Measurements from ENCODE around the gene DPH7. TPM values are rescaled to one million over a fixed set of nuclear protein-coding genes. Genes with fewer than 3 reads are reported as not detected.
A peak's percentile ranks its signal among the peaks of the same experiment; 100 is the strongest.
"Not testable (repeated sequence)": the region's sequence is repeated elsewhere in the genome, so short reads cannot be mapped to it uniquely, and the experiment has no call there.

Gene DPH7
- total RNA-seq, 6 experiments from 2014 or later = 9.2 to 17.8 (median 11.8) TPM

GRCh38 chr9:137535120-137535428, 43.7 kb downstream of the DPH7 start:
- Histone ChIP-seq H3K27ac (peak overlapping the region in 1 of 3 donors; percentile 25), H3K27me3 (no peaks in the 10 kb centered on the region), H3K9me3 (no peaks in the 10 kb centered on the region), H3K36me3 (peaks cover 0 to 5% (median 0%) of the 10 kb centered on the region in 4 donors), H3K4me1 (peaks cover 0 to 10% (median 4%) of the 10 kb centered on the region in 4 donors), H3K4me3 (no peak overlapping the region)
- no peak for DNase-seq
- no peak for TF ChIP-seq POLR2A (IDR thresholded peaks at IDR 0.05)
- TF ChIP-seq, protein P1, sequence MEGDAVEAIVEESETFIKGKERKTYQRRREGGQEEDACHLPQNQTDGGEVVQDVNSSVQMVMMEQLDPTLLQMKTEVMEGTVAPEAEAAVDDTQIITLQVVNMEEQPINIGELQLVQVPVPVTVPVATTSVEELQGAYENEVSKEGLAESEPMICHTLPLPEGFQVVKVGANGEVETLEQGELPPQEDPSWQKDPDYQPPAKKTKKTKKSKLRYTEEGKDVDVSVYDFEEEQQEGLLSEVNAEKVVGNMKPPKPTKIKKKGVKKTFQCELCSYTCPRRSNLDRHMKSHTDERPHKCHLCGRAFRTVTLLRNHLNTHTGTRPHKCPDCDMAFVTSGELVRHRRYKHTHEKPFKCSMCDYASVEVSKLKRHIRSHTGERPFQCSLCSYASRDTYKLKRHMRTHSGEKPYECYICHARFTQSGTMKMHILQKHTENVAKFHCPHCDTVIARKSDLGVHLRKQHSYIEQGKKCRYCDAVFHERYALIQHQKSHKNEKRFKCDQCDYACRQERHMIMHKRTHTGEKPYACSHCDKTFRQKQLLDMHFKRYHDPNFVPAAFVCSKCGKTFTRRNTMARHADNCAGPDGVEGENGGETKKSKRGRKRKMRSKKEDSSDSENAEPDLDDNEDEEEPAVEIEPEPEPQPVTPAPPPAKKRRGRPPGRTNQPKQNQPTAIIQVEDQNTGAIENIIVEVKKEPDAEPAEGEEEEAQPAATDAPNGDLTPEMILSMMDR (IDR thresholded peaks at IDR 0.05) = no peak
- intact Hi-C loops (cut with DNase I) = no loop called here
- no peak for ATAC-seq

- intact Hi-C loops (cut with DNase I) = no loop called here
- TF ChIP-seq, protein P1 (IDR thresholded peaks at IDR 0.05) = peak; percentile 42 to 80 (median 79)
- TF ChIP-seq POLR2A (IDR thresholded peaks at IDR 0.05) = no peak
- DNase-seq (no peak), ATAC-seq (peak; percentile 97 to 99 (median 98))
- H3K9me3 ChIP-seq = no peaks in the 10 kb centered on the region
- peaks cover 0 to 3% (median 0%) of the 10 kb centered on the region in 4 donors for H3K36me3 ChIP-seq
- no peaks in the 10 kb centered on the region for H3K27me3 ChIP-seq
- no peak overlapping the region for H3K27ac ChIP-seq
- WGBS (ENCODE audit: insufficient coverage, low coverage, low lambda C conversion rate, missing lambda C conversion rate) = 39% methylated on average over 17 of the region's 19 CpGs
- no peak overlapping the region for H3K4me3 ChIP-seq
- peaks cover 0 to 10% (median 4%) of the 10 kb centered on the region in 4 donors for H3K4me1 ChIP-seq
Observed at GRCh38 chr9:137534256-137535119, 44.2 kb downstream of the DPH7 start.

GRCh38 chr9:137532891-137533468, 45.7 kb downstream of the DPH7 start:
- 40% methylated on average over 1 of the region's 10 CpGs for WGBS (ENCODE audit: insufficient coverage, low coverage, low lambda C conversion rate, missing lambda C conversion rate)
- ATAC-seq; H3K4me3 ChIP-seq; H3K27ac ChIP-seq; intact Hi-C loops (cut with DNase I); H3K36me3 ChIP-seq; H3K27me3 ChIP-seq; DNase-seq; H3K9me3 ChIP-seq: not testable (repeated sequence)
- peaks cover 0 to 10% (median 4%) of the 10 kb centered on the region in 4 donors for H3K4me1 ChIP-seq

DNA sequence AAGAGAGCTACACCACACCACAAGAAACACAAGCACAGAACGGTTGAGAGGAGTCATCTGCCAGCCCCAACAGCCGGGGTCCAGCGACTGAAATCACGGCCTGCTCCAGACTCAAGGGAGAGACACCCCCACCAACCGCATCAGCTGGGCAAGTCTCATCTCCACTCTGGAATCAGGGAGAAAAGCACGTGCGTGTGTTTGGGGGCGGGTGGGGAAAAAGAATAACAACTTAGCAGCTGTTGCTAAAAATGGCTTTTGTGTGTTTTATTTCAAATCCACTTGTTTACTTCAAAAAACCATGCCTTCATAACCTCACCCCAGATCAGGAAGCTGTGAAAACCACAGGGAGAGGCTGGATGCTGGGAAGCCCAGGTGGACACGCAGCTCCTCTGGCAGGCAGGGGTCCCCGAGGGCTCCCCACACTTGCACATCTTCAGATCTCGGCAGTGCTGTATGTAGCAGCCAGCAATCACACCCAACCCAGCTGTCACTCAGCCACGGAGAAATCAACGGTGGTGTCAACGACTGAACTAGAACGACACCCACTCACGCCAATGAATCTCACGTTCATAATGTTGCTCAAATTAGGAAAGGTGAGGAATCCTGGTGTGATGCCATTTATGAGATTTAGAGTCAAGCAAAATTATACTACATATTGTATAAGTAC, 47.5 kb downstream of the DPH7 start:
- 75% methylated on average over 13 of the region's 17 CpGs for WGBS (ENCODE audit: insufficient coverage, low coverage, low lambda C conversion rate, missing lambda C conversion rate)
- no peak for DNase-seq
- intact Hi-C loops (cut with DNase I) = no loop called here

More for the DNA sequence above, 47.5 kb downstream of the DPH7 start:
- TF ChIP-seq, protein P1 (IDR thresholded peaks at IDR 0.05) = no peak
- no peak for TF ChIP-seq POLR2A (IDR thresholded peaks at IDR 0.05)
- Histone ChIP-seq H3K36me3 (no peaks in the 10 kb centered on the region), H3K27me3 (no peaks in the 10 kb centered on the region), H3K4me1 (peaks cover 0 to 10% (median 4%) of the 10 kb centered on the region in 4 donors), H3K27ac (no peak overlapping the region), H3K4me3 (no peak overlapping the region), H3K9me3 (no peaks in the 10 kb centered on the region)
- ATAC-seq = no peak
